Measurements from ENCODE around the gene HBM. TPM values are rescaled to one million over a fixed set of nuclear protein-coding genes. Genes with fewer than 3 reads are reported as not detected.

HBM gene
- total RNA-seq, 6 experiments from 2014 or later = 1.1 to 8.4 (median 2.0) TPM; not detected in 2

GRCh38 chr16:181565-182021 lies 15.8 kb downstream of the HBM start:
- no peaks in the 10 kb centered on the region for H3K9me3 ChIP-seq
- TF ChIP-seq POLR2A (IDR thresholded peaks at IDR 0.05) (no peak), CTCF (IDR thresholded peaks at IDR 0.05) (peak; percentile 89 to 98 (median 94))
- DNase-seq (peak; percentile 75 to 79 (median 78)), ATAC-seq (peak; percentile 84 to 94 (median 86))
- intact Hi-C loops (cut with DNase I) = no loop called here
- H3K4me3 ChIP-seq = no peak overlapping the region
- H3K27ac ChIP-seq = no peak overlapping the region
- H3K4me1 ChIP-seq = peaks cover 0 to 16% (median 4%) of the 10 kb centered on the region in 4 donors
- WGBS (ENCODE audit: insufficient coverage, low coverage, low lambda C conversion rate, missing lambda C conversion rate) = 1% methylated on average over 11 of the region's 22 CpGs
- no peaks in the 10 kb centered on the region for H3K36me3 ChIP-seq
- H3K27me3 ChIP-seq = peaks cover 0 to 16% of the 10 kb centered on the region in 2 donors

- Histone ChIP-seq H3K27ac (no peak overlapping the region), H3K4me1 (peaks cover 0 to 16% (median 4%) of the 10 kb centered on the region in 4 donors), H3K36me3 (no peaks in the 10 kb centered on the region), H3K9me3 (no peaks in the 10 kb centered on the region), H3K27me3 (peaks cover 0 to 12% of the 10 kb centered on the region in 2 donors), H3K4me3 (no peak overlapping the region)
- no peak for DNase-seq
- no peak for TF ChIP-seq POLR2A (IDR thresholded peaks at IDR 0.05)
- no peak for TF ChIP-seq CTCF (IDR thresholded peaks at IDR 0.05)
- peak in 1 of 4 donors; percentile 13 for ATAC-seq
- intact Hi-C loops (cut with DNase I) = no loop called here
- 41% methylated on average over 4 of the region's 7 CpGs for WGBS (ENCODE audit: insufficient coverage, low coverage, low lambda C conversion rate, missing lambda C conversion rate)
These were observed 17.2 kb downstream of the HBM start for GRCh38 chr16:183005-183404.

- no peak for TF ChIP-seq CTCF (IDR thresholded peaks at IDR 0.05)
- no peak for TF ChIP-seq POLR2A (IDR thresholded peaks at IDR 0.05)
- no peaks in the 10 kb centered on the region for H3K27me3 ChIP-seq
- H3K9me3 ChIP-seq = no peaks in the 10 kb centered on the region
- 81% methylated on average over 5 of the region's 13 CpGs for WGBS (ENCODE audit: insufficient coverage, low coverage, low lambda C conversion rate, missing lambda C conversion rate)
- intact Hi-C loops (cut with DNase I) = no loop called here
- no peak for DNase-seq
- H3K4me3 ChIP-seq = no peak overlapping the region
- ATAC-seq = no peak
- peaks cover 0 to 20% (median 10%) of the 10 kb centered on the region in 4 donors for H3K36me3 ChIP-seq
- H3K27ac ChIP-seq = no peak overlapping the region
- peaks cover 0 to 12% (median 4%) of the 10 kb centered on the region in 4 donors for H3K4me1 ChIP-seq
These were observed 19.4 kb downstream of the HBM start for GRCh38 chr16:185213-185612.

- intact Hi-C loops (cut with DNase I) = no loop called here
- no peak for ATAC-seq
These were observed 19.9 kb downstream of the HBM start for GRCh38 chr16:185691-186090.

More at GRCh38 chr16:185691-186090, 19.9 kb downstream of the HBM start:
- no peaks in the 10 kb centered on the region for H3K27me3 ChIP-seq
- WGBS (ENCODE audit: insufficient coverage, low coverage, low lambda C conversion rate, missing lambda C conversion rate) = 85% methylated on average over 9 of the region's 11 CpGs
- H3K27ac ChIP-seq = no peak overlapping the region
- no peaks in the 10 kb centered on the region for H3K9me3 ChIP-seq
- H3K36me3 ChIP-seq = peaks cover 0 to 24% (median 13%) of the 10 kb centered on the region in 4 donors
- H3K4me3 ChIP-seq = no peak overlapping the region
- peaks cover 0 to 9% (median 4%) of the 10 kb centered on the region in 4 donors for H3K4me1 ChIP-seq
- no peak for DNase-seq
- TF ChIP-seq POLR2A (IDR thresholded peaks at IDR 0.05) (no peak), CTCF (IDR thresholded peaks at IDR 0.05) (no peak)
